ENCODE results near the gene PROSER1. TPM values are rescaled to one million over a fixed set of nuclear protein-coding genes. Genes with fewer than 3 reads are reported as not detected.

Gene PROSER1
- total and polyA plus RNA-seq, 9 of the 15 experiments (the other 6 are each of a cell fraction or from before 2014, with no cell fraction given), result 9.2 to 36.2 (median 10.4) TPM

DNA sequence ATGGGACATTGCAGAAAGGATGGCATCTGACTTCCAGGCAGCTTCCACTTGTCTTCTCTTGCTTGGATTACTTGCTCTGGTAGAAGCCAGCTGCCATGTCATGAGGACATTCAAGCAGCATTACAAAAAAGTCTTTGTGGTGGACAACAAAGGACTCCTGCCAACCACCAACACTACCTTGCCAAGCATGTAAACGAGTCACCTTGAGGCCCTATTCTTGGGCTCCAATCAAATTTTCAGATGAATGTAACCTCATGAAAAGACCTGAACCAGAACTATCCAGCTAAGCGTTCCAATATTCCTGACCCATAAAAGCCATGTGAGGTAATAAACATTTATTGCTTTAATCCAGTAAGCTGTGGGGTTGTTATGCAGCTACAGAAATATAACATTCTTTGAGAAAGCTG, 12.5 kb downstream of the PROSER1 start (continued):
- TF ChIP-seq, protein P1, sequence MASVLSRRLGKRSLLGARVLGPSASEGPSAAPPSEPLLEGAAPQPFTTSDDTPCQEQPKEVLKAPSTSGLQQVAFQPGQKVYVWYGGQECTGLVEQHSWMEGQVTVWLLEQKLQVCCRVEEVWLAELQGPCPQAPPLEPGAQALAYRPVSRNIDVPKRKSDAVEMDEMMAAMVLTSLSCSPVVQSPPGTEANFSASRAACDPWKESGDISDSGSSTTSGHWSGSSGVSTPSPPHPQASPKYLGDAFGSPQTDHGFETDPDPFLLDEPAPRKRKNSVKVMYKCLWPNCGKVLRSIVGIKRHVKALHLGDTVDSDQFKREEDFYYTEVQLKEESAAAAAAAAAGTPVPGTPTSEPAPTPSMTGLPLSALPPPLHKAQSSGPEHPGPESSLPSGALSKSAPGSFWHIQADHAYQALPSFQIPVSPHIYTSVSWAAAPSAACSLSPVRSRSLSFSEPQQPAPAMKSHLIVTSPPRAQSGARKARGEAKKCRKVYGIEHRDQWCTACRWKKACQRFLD (CRISPR knock-in tag; IDR thresholded peaks at IDR 0.05), result no peak

DNA sequence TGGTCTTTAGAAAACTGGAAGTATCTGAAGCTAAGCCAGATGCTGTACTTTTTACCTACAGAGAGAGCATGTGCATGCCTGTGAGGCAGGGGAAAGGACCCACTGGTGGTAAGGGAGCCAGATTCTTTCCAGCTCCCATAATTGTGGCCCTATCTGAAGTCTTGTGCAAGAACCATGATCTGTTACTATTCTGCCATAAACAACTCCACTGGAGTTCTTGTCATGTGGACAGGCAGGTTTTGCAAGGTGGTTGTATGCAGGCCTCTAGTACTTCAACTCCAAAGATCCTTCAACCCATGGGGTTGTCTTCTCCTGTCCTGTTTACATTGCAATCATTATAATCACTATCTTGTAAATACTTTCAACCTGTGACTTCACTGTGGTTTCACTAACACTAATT, 14.1 kb downstream of the PROSER1 start:
- TF ChIP-seq NR3C1 (CRISPR knock-in tag; IDR thresholded peaks at IDR 0.05), result no peak
- no peak for TF ChIP-seq ZNF764 (CRISPR knock-in tag; IDR thresholded peaks at IDR 0.05; ENCODE audit: low read depth)
- TF ChIP-seq ZNF507 (tag; conservative IDR thresholded peaks at IDR 0.05), result no peak
- no peak for TF ChIP-seq ZNF24 (IDR thresholded peaks at IDR 0.05)
- TF ChIP-seq SREBF2 (CRISPR knock-in tag; IDR thresholded peaks at IDR 0.05), result no peak
- no peak for TF ChIP-seq TAF7 (tag; IDR thresholded peaks at IDR 0.05)
- no peak for TF ChIP-seq SIN3B (IDR thresholded peaks at IDR 0.05; ENCODE audit: low read depth)
- TF ChIP-seq, protein P2, sequence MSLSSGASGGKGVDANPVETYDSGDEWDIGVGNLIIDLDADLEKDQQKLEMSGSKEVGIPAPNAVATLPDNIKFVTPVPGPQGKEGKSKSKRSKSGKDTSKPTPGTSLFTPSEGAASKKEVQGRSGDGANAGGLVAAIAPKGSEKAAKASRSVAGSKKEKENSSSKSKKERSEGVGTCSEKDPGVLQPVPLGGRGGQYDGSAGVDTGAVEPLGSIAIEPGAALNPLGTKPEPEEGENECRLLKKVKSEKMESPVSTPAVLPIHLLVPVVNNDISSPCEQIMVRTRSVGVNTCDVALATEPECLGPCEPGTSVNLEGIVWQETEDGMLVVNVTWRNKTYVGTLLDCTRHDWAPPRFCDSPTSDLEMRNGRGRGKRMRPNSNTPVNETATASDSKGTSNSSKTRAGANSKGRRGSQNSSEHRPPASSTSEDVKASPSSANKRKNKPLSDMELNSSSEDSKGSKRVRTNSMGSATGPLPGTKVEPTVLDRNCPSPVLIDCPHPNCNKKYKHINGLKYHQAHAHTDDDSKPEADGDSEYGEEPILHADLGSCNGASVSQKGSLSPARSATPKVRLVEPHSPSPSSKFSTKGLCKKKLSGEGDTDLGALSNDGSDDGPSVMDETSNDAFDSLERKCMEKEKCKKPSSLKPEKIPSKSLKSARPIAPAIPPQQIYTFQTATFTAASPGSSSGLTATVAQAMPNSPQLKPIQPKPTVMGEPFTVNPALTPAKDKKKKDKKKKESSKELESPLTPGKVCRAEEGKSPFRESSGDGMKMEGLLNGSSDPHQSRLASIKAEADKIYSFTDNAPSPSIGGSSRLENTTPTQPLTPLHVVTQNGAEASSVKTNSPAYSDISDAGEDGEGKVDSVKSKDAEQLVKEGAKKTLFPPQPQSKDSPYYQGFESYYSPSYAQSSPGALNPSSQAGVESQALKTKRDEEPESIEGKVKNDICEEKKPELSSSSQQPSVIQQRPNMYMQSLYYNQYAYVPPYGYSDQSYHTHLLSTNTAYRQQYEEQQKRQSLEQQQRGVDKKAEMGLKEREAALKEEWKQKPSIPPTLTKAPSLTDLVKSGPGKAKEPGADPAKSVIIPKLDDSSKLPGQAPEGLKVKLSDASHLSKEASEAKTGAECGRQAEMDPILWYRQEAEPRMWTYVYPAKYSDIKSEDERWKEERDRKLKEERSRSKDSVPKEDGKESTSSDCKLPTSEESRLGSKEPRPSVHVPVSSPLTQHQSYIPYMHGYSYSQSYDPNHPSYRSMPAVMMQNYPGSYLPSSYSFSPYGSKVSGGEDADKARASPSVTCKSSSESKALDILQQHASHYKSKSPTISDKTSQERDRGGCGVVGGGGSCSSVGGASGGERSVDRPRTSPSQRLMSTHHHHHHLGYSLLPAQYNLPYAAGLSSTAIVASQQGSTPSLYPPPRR (CRISPR knock-in tag; IDR thresholded peaks at IDR 0.05; ENCODE audit: borderline replicate concordance), result no peak
- TF ChIP-seq, protein P3, sequence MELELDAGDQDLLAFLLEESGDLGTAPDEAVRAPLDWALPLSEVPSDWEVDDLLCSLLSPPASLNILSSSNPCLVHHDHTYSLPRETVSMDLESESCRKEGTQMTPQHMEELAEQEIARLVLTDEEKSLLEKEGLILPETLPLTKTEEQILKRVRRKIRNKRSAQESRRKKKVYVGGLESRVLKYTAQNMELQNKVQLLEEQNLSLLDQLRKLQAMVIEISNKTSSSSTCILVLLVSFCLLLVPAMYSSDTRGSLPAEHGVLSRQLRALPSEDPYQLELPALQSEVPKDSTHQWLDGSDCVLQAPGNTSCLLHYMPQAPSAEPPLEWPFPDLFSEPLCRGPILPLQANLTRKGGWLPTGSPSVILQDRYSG (tag; conservative IDR thresholded peaks at IDR 0.05; ENCODE audit: low read depth), result no peak
- TF ChIP-seq BRD4 (IDR thresholded peaks at IDR 0.05), result no peak
- no peak for TF ChIP-seq ERF (CRISPR knock-in tag; IDR thresholded peaks at IDR 0.05)
- no peak for TF ChIP-seq PHF20 (IDR thresholded peaks at IDR 0.05; ENCODE audit: partially characterized antibody)
- no peak for TF ChIP-seq GABPB2 (CRISPR knock-in tag; conservative IDR thresholded peaks at IDR 0.05)
- TF ChIP-seq C11orf30 (IDR thresholded peaks at IDR 0.05; ENCODE audit: low read depth), result no peak
- Histone ChIP-seq H4K20me1 (replicated peaks; ENCODE audit: control insufficient read depth, insufficient read depth, low read length) (no peaks in the 10 kb centered on the region), H3K36me3 (ENCODE audit: control insufficient read depth, insufficient read depth, low read length) (peaks cover 82% of the 10 kb centered on the region), H3K79me2 (ENCODE audit: control insufficient read depth, insufficient read depth, low read length) (no peaks in the 10 kb centered on the region), H3K4me3 (no peak overlapping the region), H3K27ac (ENCODE audit: extremely low read depth, low read depth, low read length) (no peak overlapping the region), H3K4me2 (ENCODE audit: insufficient read depth, low read length) (no peak overlapping the region), H3K4me1 (replicated peaks in 1 of 2; ENCODE audit: control insufficient read depth in 2 of 2, insufficient read depth in 2 of 2, low read length in 2 of 2) (no peaks in the 10 kb centered on the region), H2AFZ (ENCODE audit: low read depth, low read length) (no peak overlapping the region), H3K9ac (ENCODE audit: insufficient read depth in 1 of 2, low read depth in 2 of 2, low read length in 2 of 2) (no peak overlapping the region), H3K9me1 (ENCODE audit: control insufficient read depth, insufficient read depth, low read length) (no peaks in the 10 kb centered on the region), H3K9me3 (replicated peaks; ENCODE audit: control insufficient read depth, insufficient read depth, low read depth, low read length) (no peaks in the 10 kb centered on the region), H3K27me3 (ENCODE audit: control insufficient read depth in 2 of 2, insufficient read depth in 2 of 2, low read length in 2 of 2) (no peaks in the 10 kb centered on the region)
- no peak for FAIRE-seq
- ChIA-PET POLR2A (interaction anchor here (1.7 kb wide), 1 partner anchor 14 kb away, joined by 4 read pairs; the partner anchor contains the start of gene PROSER1), CTCF (ENCODE audit: low intra/inter-chr PET ratio) (no interaction called here)
- no TSS peak for BruUV-seq (replicated peaks)
- intact Hi-C loops (cut with micrococcal nuclease), result no loop called here
- no peak for DNase-seq (ENCODE audit: extremely low read depth in 1 of 4, low spot score in 3 of 4)
- ATAC-seq, result no peak
- in situ Hi-C loops (cut with MboI), result no loop called here
